Fibroblast of skin of left biceps (primary cell): ENCODE data around the gene EMX2.

ENCODE experiments used
- DNase-seq, 2 experiments: peaks; one replicate each; pipeline ENCODE4 v3.0.0-alpha.2; 2013; ENCODE audit warnings: low read depth in 2 of 2

Gene EMX2

DNA sequence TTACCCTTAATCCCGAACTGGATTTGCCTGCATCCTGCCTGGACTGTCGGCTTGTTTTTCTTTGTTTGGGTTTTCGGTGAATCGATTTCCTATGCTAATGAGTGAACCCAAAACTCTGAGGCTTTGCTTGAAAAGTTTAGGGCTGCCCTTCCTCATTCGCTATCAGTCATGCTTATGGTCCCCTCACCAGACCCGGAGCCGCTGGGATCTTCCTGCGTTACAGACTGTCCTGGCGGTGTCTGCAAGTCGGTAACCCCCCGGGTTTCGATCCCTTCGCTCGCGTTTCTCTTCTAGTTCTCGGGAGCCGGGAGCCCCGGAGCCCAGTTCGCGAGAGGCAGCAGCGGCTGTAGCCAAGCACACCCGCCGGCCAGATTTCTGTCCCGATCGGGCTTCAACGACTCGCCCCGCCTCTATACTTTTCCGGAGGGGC lies 2.2 kb downstream of the EMX2 start:
- DNase-seq = no peak

DNA sequence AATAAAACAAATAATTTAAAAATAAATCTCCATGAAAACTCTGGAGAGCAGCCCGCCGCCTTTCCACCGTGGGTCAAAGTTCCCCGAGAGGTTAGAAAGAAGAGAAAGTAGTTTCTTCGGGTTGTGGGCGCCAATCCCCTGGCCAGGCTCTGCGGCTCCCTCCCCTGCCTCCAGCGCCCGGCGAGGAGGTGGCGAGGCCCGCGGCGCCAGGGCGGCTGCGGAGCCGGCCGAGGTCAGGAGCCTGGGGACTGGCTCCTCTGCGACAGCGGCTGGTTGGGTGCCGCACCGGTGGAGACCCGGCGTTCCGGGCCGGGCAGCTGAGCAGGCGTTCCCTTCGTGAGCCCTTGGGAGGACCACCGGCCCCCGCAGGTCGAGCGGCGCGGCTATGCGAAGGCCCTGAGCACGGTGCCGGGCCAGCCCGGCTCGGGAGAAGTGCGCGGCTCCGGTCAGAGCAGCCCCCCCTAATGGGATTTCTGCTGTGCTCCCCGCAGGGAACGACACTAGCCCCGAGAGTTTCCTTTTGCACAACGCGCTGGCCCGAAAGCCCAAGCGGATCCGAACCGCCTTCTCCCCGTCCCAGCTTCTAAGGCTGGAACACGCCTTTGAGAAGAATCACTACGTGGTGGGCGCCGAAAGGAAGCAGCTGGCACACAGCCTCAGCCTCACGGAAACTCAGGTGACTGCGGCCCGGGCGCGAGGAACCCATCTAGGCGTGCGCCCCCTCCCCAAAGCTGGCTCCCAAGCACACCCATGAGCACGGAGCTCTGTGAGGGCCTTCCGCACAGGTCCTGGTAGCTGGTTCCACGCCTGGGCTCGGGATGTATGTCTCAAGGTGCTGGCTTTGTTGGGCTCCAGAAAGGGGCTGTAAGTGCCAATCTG lies 2.8 kb downstream of the EMX2 start:
- no peak for DNase-seq

DNA sequence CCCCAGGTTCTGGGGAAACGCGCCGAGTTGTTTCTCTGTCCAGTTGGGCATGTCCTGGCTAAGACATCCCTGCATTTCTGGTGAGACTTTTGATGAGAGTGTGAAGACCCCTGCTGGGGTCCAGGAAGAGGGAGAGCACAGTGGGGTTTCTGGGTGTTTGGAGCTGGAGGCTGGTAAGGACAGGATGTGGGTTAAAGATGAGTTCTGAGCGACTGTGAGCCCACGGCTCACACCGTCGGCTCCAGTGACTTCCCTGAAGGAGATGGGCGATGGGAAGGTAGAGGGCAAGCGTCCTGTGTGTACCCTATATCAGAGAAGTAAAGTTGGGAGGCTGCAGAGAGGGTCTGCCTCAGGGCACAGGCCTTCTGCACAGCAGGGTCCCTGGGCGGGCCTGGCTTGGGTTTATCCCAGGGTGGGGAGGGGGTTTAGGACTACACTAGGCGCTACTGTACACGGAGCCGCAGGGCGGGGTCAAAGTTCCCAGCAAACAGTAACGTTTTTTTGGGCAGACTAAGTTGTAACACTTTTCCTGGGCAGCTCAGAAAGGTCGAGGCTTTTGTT lies 3.6 kb downstream of the EMX2 start:
- DNase-seq = no peak

DNA sequence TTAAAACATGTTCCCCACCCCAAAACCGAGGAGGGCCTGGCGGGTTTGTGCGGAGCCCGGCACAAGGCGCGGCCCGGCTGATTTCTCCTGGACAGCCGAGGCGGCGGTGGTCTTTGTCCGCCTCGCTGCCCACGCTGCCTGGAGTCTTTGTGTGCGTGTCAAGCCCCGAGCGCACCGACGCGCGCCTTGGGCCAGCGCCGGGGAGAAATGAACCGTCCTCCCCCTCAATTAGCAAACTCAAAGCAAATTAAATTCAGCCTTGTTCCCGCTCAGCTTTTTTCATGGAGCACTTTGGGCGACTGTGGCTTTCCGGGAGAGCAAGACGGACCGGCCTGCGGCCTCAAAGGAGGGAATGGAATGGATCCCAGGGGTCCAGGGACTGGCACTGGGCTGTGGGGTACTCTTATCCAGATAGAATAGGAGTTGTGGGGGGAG lies 4.1 kb downstream of the EMX2 start:
- DNase-seq = no peak

DNA sequence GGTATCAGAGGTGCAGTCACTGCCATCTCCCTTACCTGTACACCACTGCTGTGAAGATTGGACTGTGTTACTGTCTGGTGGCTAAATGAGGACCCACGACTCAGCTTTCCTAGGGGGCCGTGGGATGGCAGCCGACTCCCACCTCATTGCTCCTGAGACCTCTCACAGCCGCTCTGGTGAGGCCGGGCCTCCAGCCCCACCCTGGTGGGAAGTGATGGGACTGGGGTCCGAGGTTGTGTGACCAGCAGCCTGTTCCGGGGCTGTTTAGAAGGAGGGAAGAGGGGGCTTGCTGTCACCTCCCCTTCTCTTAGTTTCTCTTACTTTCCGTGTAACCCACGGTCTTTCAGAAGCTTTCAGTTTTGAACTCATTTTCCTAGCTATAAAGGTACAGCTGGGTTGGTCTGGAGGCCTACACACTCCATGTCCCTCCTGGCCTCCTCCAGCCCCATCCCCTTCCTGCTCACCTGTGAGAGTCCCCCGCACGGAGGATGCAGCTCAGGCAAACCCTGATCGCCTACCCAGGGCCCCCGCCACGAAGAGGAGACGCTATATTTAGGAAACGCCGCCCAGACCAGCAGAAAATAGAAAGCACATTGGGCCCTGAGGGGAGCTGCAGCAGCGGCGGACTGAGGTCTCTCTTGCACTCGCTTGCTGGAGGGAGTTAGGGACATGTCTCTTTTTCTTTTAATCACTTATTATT lies 4.6 kb downstream of the EMX2 start:
- DNase-seq = no peak

DNA sequence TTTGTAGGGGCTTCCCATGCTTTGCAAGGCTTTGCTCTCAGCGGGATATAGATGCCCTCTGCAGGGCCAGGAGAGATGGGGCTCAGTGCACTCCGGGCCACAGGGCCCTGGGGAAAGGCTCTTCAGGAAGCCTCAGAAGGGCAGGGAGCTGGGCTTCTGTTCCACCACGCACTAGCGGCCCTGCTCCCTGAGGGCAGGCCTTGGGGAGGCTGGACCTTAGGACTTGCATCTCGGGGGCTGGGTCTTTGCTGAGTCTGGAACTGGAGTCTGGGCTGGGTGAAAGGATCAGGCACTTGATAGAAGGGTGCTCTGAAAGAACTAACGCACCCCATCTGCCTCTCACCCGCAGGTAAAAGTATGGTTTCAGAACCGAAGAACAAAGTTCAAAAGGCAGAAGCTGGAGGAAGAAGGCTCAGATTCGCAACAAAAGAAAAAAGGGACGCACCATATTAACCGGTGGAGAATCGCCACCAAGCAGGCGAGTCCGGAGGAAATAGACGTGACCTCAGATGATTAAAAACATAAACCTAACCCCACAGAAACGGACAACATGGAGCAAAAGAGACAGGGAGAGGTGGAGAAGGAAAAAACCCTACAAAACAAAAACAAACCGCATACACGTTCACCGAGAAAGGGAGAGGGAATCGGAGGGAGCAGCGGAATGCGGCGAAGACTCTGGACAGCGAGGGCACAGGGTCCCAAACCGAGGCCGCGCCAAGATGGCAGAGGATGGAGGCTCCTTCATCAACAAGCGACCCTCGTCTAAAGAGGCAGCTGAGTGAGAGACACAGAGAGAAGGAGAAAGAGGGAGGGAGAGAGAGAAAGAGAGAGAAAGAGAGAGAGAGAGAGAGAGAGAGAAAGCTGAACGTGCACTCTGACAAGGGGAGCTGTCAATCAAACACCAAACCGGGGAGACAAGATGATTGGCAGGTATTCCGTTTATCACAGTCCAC lies 5.4 kb downstream of the EMX2 start:
- no peak for DNase-seq

- no peak for DNase-seq
Observed at GRCh38 chr10:117549100-117549585, 6.6 kb downstream of the EMX2 start.

GRCh38 chr10:117550076-117550475 lies 7.5 kb downstream of the EMX2 start:
- DNase-seq = no peak

GRCh38 chr10:117550599-117551329 lies 8.2 kb downstream of the EMX2 start:
- DNase-seq = no peak

GRCh38 chr10:117551330-117552155 lies 9.0 kb downstream of the EMX2 start:
- DNase-seq = no peak

- DNase-seq = no peak
Observed at GRCh38 chr10:117552156-117552631, 9.6 kb downstream of the EMX2 start.

- no peak for DNase-seq
Observed at GRCh38 chr10:117552701-117553141, 10.2 kb downstream of the EMX2 start.

DNA sequence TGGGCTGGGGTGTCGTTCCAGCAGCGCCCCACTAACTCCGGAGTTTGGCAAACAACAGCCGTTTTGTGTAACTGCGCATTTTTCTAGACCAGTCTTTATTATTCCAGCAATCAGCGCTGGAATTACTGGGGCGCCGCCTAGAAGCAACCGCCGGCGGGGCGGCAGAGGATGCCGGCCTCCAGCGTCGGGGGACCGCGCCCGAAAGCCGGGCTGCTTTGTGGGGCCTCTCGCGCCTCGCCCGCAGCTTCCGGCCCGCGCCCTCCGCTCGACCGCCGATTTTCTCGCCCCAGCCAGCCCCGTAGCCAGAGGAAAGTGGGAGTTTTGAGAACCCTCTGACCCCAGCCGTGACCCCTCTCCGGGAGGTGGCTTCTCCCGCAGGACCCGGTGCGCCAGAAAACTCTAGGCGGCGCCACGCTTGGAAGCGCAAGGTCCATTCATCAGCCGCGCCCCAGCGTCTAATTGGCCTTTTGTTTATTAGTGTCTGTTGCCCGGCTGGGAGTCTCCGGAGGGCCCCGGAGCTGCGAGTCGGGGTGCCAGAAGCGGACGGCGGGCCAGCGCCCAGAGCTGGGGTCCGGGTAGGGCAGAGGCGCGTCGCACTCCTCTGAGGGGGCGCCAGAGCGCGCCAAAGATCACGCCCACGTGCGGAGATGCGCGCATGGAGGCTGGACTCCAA lies 10.7 kb downstream of the EMX2 start:
- DNase-seq = no peak

DNA sequence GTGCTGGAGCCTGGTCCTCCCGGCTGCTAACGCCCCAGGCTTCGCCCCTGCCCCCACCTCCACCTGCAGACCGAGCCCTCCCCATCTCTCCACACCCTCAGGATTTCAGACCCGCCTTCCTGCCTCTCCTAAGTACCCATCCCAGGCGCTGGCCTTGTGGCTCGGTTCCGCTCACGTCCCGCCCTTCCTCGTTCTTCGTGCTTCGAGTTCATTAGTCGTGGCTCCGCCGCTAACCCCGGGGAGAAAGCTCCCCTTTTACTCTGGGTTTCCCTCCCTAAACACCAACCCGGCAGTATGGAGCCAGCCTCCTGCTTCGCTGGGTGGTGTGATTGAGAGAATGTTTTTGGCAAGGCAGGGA lies 11.2 kb downstream of the EMX2 start:
- no peak for DNase-seq

- DNase-seq = no peak
Observed at GRCh38 chr10:117554241-117554814, 11.8 kb downstream of the EMX2 start.

GRCh38 chr10:117555017-117555416 lies 12.5 kb downstream of the EMX2 start:
- DNase-seq = no peak

GRCh38 chr10:117555863-117556262 lies 13.3 kb downstream of the EMX2 start:
- no peak for DNase-seq

DNA sequence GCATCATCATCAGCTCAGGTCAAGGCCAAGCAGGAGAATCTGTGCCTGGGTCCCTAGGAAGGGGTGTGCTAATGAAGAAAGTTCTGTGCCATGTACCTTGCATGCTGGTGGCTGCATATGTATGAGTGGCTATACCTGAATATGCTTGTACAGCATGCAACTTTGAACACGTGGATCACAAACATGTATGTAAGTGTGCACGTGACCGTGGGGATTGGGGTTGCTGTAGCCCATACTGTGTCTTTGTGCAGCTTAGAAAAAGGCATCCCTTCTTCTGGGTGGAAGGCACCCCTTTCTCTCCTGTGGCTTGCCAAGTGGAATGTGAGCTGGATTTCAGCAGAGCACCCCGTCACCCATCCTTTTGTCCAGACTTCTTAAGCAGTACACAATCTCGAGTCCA lies 13.8 kb downstream of the EMX2 start:
- no peak for DNase-seq

- no peak for DNase-seq
Observed at GRCh38 chr10:117559712-117560111, 17.2 kb downstream of the EMX2 start.
